Fibroblast of lung (primary cell): Measurements from ENCODE around the gene SLC19A3.

Source experiments
- CTCF ChIP-seq, 2 donors: IDR thresholded peaks in 1 of 2; conservative IDR thresholded peaks in 1 of 2; 1 replicate in 1 of 2; 2 replicates in 1 of 2; pipeline ENCODE4 v1.5.1; 2011 to 2012; ENCODE audit warnings: low read length in 2 of 2, control low read depth in 1 of 2, inconsistent platforms in 1 of 2, low read depth in 1 of 2, mild to moderate bottlenecking in 1 of 2
- EZH2 ChIP-seq: IDR thresholded peaks from 2 replicates; pipeline ENCODE4 v1.5.1; 2012; ENCODE audit warnings: low read length, control low read depth, mild to moderate bottlenecking; ENCODE audit errors: missing control alignments

GRCh38 chr2:227728035-227728434 is 10.2 kb upstream of the SLC19A3 start, which contains the start of gene SCYGR7:
- TF ChIP-seq EZH2 = no peak
- no peak for TF ChIP-seq CTCF (conservative IDR thresholded peaks at IDR 0.05 in 1 of 2, IDR thresholded peaks at IDR 0.05 in 1 of 2; ENCODE audit: low read depth in 1 of 2, low read length in 2 of 2)
